Astrocyte (in vitro differentiated cells and primary cell): Measurements from ENCODE around the gene FAM170B. TPM values are rescaled to one million over a fixed set of nuclear protein-coding genes. Genes with fewer than 3 reads are reported as not detected.

Experiments
- DNase-seq: peaks from one replicate; pipeline ENCODE4 v3.0.0-alpha.2; 2010; ENCODE audit warnings: low read depth
- FAIRE-seq: peaks from 2 replicates; lab custom pipeline; 2011; peaks lifted over from hg19 to GRCh38; lab: Jason Lieb, UNC
- H2AFZ ChIP-seq: 2 replicates; pipeline ENCODE4 v1.6.0; 2012; ENCODE audit warnings: low read depth, low read length, inconsistent platforms
- H3K27ac ChIP-seq: 2 replicates; pipeline ENCODE4 v1.5.1; 2011; ENCODE audit warnings: low read depth, low read length, inconsistent platforms
- H3K27me3 ChIP-seq: 2 replicates; pipeline ENCODE4 v1.6.0; 2011; ENCODE audit warnings: low read length, inconsistent platforms; ENCODE audit not compliant: insufficient read depth
- H3K36me3 ChIP-seq: 2 replicates; pipeline ENCODE4 v1.5.1; 2011; ENCODE audit warnings: low read length, inconsistent platforms; ENCODE audit not compliant: insufficient read depth
- H3K4me1 ChIP-seq: 2 replicates; pipeline ENCODE4 v1.5.1; 2011; ENCODE audit warnings: low read length, inconsistent platforms; ENCODE audit not compliant: insufficient read depth
- H3K4me2 ChIP-seq: 2 replicates; pipeline ENCODE4 v1.6.0; 2012; ENCODE audit warnings: low read length, inconsistent platforms
- H3K4me3 ChIP-seq: 2 replicates; pipeline ENCODE4 v1.5.1; 2011; ENCODE audit warnings: low read depth, mild to moderate bottlenecking, low read length, inconsistent platforms; ENCODE audit not compliant: insufficient read depth
- H3K79me2 ChIP-seq: 2 replicates; pipeline ENCODE4 v1.6.0; 2012; ENCODE audit warnings: mild to moderate bottlenecking, low read length, inconsistent platforms; ENCODE audit not compliant: insufficient read depth
- H3K9ac ChIP-seq: 2 replicates; pipeline ENCODE4 v1.6.0; 2012; ENCODE audit warnings: mild to moderate bottlenecking, low read length, inconsistent platforms
- H3K9me3 ChIP-seq: 2 replicates; pipeline ENCODE4 v1.5.1; 2012; ENCODE audit warnings: low read depth, mild to moderate bottlenecking, low read length, inconsistent platforms; ENCODE audit not compliant: insufficient read depth
- H4K20me1 ChIP-seq: 2 replicates; pipeline ENCODE4 v1.6.0; 2012; ENCODE audit warnings: low read length, inconsistent platforms; ENCODE audit not compliant: insufficient read depth
- H3K27ac Mint-ChIP-seq: one replicate; pipeline ENCODE4 v1.8.0; 2021; ENCODE audit warnings: mild to moderate bottlenecking, mixed read lengths; ENCODE audit not compliant: unreplicated experiment
- H3K27me3 Mint-ChIP-seq: one replicate; pipeline ENCODE4 v1.8.0; 2021; ENCODE audit warnings: low read depth, mixed read lengths; ENCODE audit not compliant: unreplicated experiment
- H3K36me3 Mint-ChIP-seq: one replicate; pipeline ENCODE4 v1.8.0; 2021; ENCODE audit warnings: low read depth, mixed read lengths; ENCODE audit not compliant: unreplicated experiment
- H3K4me1 Mint-ChIP-seq: one replicate; pipeline ENCODE4 v1.8.0; 2021; ENCODE audit warnings: low read depth, mixed read lengths; ENCODE audit not compliant: unreplicated experiment
- H3K4me3 Mint-ChIP-seq: one replicate; pipeline ENCODE4 v1.8.0; 2021; ENCODE audit warnings: mild to moderate bottlenecking, moderate library complexity, mixed read lengths; ENCODE audit not compliant: unreplicated experiment
- H3K9me3 Mint-ChIP-seq: one replicate; pipeline ENCODE4 v1.8.0; 2021; ENCODE audit warnings: mild to moderate bottlenecking, mixed read lengths; ENCODE audit not compliant: unreplicated experiment
- CTCF ChIP-seq: IDR thresholded peaks from 2 replicates; pipeline ENCODE4 v1.5.1; 2011; ENCODE audit warnings: low read depth, mild to moderate bottlenecking, inconsistent platforms, low read length, moderate library complexity; ENCODE audit not compliant: insufficient read depth
- EZH2 ChIP-seq: IDR thresholded peaks from 2 replicates; pipeline ENCODE4 v1.6.1; 2012; ENCODE audit warnings: mild to moderate bottlenecking, low read length, inconsistent platforms; ENCODE audit not compliant: insufficient read depth
- total RNA-seq: library from RNA; stranded (reverse); gene quantifications from 2 replicates; pipeline ENCODE4 v1.2.1, GENCODE V29; 2021

Gene FAM170B
- total RNA-seq, 1 donor from 2014 or later = not detected

DNA sequence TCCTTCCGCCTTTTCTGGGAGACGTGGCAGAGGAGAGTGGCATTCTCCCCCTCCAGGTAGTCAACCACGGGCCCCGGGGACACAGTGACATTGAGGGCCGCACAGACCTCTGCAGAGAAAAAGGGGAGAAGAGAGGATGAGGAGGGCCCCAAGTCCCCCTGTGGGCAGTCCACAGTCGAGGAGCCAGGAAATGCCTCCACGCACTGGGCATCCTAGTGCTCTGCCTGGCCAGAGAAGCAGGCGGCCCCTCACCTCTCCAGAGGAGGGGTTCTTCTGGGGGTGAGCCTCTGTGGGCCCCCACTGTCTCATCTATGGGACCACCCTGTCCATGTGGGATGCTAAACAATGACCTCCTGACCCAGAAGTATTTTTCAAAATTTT lies 25.9 kb downstream of the FAM170B start:
- Histone ChIP-seq H3K9me3 (no peaks in the 10 kb centered on the region), H4K20me1 (peaks cover 10% of the 10 kb centered on the region), H3K4me2 (no peak overlapping the region), H3K79me2 (no peaks in the 10 kb centered on the region), H3K4me1 (no peaks in the 10 kb centered on the region), H3K27ac (no peak overlapping the region), H3K36me3 (no peaks in the 10 kb centered on the region), H3K27me3 (no peaks in the 10 kb centered on the region), H3K4me3 (no peak overlapping the region), H2AFZ (no peak overlapping the region), H3K9ac (no peak overlapping the region)
- FAIRE-seq = no peak
- peaks cover 4% of the 10 kb centered on the region for H3K9me3 Mint-ChIP-seq
- DNase-seq = no peak
- TF ChIP-seq CTCF (no peak), EZH2 (no peak)
- no peaks in the 10 kb centered on the region for H3K4me1 Mint-ChIP-seq
- peaks cover 3% of the 10 kb centered on the region for H3K36me3 Mint-ChIP-seq
- H3K27me3 Mint-ChIP-seq = peaks cover 58% of the 10 kb centered on the region
- H3K27ac Mint-ChIP-seq = no peak overlapping the region
- no peak overlapping the region for H3K4me3 Mint-ChIP-seq

- H3K4me3 ChIP-seq = no peak overlapping the region
- no peak overlapping the region for H2AFZ ChIP-seq
- H3K36me3 ChIP-seq = no peaks in the 10 kb centered on the region
- Mint-ChIP-seq H3K9me3 (peaks cover 4% of the 10 kb centered on the region), H3K27ac (no peak overlapping the region), H3K4me1 (no peaks in the 10 kb centered on the region), H3K36me3 (peaks cover 3% of the 10 kb centered on the region), H3K27me3 (peaks cover 52% of the 10 kb centered on the region), H3K4me3 (no peak overlapping the region)
- H3K4me2 ChIP-seq = no peak overlapping the region
- no peaks in the 10 kb centered on the region for H3K79me2 ChIP-seq
- no peaks in the 10 kb centered on the region for H3K4me1 ChIP-seq
- H3K27me3 ChIP-seq = no peaks in the 10 kb centered on the region
- no peak for DNase-seq
- no peak overlapping the region for H3K27ac ChIP-seq
- no peak for FAIRE-seq
- peaks cover 10% of the 10 kb centered on the region for H4K20me1 ChIP-seq
- H3K9ac ChIP-seq = no peak overlapping the region
- H3K9me3 ChIP-seq = no peaks in the 10 kb centered on the region
- TF ChIP-seq EZH2 = no peak
- TF ChIP-seq CTCF = no peak
These were observed 26.5 kb downstream of the FAM170B start for GRCh38 chr10:49107111-49107886.

DNA sequence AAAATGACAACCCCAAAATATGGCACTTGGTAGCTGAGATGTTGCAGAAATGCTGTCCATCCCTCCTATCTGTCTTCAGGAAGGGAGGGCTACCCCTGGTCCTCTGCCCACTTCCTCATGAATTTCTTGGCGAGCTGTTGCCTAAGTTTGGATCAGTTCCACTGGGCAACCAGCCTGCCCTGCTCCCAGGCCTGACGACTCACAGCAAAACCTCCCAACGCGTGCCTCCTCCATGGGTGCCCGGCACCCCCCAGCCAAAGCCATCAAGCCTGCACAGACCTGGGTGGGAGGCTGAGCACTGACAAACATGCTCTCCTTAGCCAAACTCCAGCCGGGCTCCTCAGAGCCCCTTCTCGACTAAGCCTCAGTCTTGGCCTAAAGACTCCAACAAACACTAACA lies 27.4 kb downstream of the FAM170B start:
- peaks cover 44% of the 10 kb centered on the region for H3K27me3 Mint-ChIP-seq
- Histone ChIP-seq H3K9me3 (no peaks in the 10 kb centered on the region), H3K4me3 (no peak overlapping the region), H3K9ac (no peak overlapping the region), H3K79me2 (no peaks in the 10 kb centered on the region), H2AFZ (no peak overlapping the region), H3K27ac (no peak overlapping the region), H3K36me3 (no peaks in the 10 kb centered on the region), H3K4me1 (no peaks in the 10 kb centered on the region), H3K4me2 (no peak overlapping the region), H4K20me1 (peaks cover 10% of the 10 kb centered on the region), H3K27me3 (no peaks in the 10 kb centered on the region)
- no peak for TF ChIP-seq CTCF
- no peak for TF ChIP-seq EZH2
- H3K4me1 Mint-ChIP-seq = no peaks in the 10 kb centered on the region
- FAIRE-seq (no peak), DNase-seq (no peak)
- no peak overlapping the region for H3K4me3 Mint-ChIP-seq
- no peak overlapping the region for H3K27ac Mint-ChIP-seq
- no peaks in the 10 kb centered on the region for H3K36me3 Mint-ChIP-seq
- peaks cover 4% of the 10 kb centered on the region for H3K9me3 Mint-ChIP-seq
